ENCODE data around the gene NTN5. TPM values are rescaled to one million over a fixed set of nuclear protein-coding genes. Genes with fewer than 3 reads are reported as not detected.

NTN5 gene
- polyA plus RNA-seq, 4 donors = 0.53 to 1.6 (median 0.77) TPM

DNA sequence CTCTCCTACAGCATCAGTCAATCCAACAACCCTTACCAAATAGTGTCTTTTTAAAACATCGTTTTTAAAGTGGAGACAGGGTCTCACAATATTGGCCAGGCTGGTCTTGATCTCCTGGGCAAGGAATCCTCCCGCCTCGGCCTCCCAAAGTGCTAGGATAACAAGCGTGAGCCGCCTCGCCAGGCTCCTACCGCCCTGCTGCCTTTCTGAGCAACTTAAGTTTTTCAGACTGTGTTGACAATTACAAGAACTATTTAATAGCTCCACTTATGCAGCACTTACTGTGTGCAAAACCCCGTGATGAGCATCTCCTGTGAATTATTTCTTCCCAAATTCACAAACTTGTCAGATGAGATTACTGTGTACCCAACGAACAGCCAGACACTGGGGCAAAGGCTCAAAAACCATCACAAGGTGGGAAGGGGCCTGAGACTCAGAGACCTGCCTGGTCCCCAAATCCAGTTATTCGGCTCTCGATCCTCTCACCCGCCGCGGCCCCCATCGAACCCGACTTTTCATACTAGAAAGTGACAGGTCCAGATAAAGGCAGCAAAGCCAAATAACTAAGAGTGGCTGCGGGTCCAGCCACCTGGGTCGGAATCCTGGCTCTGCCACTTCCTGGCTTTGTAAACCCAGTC, 54.4 kb downstream of the NTN5 start:
- no peak for DNase-seq (ENCODE audit: low read depth in 4 of 4, low spot score in 3 of 4)

- no peak for DNase-seq (ENCODE audit: low read depth in 4 of 4, low spot score in 3 of 4)
These were observed 55.5 kb downstream of the NTN5 start for GRCh38 chr19:48617146-48617937.

GRCh38 chr19:48616491-48617056, 56.2 kb downstream of the NTN5 start:
- no peak for DNase-seq (ENCODE audit: low read depth in 4 of 4, low spot score in 3 of 4)

DNA sequence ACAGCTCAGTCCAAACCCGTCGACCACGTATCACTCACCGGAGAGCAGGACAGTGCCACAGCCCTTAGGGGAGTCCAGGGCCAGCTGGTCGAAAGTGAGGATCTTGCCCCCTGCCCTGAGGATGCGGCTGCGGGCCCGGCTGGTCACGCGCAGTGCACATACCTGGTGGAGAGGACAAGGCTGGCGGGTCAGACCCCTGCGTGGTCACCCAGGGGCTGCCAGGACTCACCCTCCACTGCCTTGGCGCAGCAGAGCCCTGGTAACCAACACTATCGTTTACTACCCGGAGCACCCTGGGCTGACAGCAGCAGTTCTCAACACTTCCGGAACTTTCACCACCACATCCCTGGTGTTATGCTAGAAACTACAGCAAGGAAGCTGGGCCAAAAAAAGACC, 56.8 kb downstream of the NTN5 start:
- no peak for DNase-seq (ENCODE audit: low read depth in 4 of 4, low spot score in 3 of 4)

DNA sequence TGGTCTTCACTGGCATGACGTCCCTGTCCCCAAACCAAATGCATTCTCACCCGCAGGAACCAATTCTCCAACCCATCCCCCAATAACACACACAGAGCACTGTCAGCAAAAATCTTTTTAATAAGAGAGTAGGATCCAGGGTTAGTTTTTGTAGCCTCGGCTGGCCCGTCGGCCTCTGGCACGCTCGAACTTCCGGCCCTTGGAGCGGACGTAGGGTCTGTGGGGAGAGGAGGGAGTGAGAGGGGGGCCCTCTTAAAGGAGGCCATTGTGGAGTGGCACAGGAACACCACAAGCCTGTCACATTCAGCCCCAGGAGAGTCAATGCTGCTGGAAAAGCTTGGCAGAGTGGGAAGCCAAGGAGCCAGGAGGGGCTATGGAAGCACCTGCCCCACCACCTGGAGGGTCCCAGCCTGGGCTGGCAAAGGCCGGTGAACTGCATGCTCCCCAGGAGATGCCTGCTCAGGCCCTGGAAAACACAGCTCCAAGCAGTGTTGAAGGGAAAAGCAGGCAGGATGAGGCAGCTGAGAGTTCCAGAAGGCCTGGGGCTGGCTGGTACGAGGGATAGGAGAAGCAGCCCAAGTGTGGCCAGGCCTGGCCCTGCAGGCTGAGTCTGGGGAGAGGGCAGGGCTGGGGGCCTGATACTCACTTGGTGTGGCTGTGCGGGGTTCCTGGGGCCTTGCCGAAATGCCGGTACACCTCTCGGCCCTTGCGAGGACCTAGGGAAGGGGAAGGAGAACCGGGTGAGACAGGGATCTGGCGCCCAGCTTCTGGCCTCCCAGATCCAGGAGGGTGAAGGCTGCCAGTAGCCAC, 57.4 kb downstream of the NTN5 start:
- DNase-seq (ENCODE audit: low read depth in 4 of 4, low spot score in 3 of 4) = no peak

DNA sequence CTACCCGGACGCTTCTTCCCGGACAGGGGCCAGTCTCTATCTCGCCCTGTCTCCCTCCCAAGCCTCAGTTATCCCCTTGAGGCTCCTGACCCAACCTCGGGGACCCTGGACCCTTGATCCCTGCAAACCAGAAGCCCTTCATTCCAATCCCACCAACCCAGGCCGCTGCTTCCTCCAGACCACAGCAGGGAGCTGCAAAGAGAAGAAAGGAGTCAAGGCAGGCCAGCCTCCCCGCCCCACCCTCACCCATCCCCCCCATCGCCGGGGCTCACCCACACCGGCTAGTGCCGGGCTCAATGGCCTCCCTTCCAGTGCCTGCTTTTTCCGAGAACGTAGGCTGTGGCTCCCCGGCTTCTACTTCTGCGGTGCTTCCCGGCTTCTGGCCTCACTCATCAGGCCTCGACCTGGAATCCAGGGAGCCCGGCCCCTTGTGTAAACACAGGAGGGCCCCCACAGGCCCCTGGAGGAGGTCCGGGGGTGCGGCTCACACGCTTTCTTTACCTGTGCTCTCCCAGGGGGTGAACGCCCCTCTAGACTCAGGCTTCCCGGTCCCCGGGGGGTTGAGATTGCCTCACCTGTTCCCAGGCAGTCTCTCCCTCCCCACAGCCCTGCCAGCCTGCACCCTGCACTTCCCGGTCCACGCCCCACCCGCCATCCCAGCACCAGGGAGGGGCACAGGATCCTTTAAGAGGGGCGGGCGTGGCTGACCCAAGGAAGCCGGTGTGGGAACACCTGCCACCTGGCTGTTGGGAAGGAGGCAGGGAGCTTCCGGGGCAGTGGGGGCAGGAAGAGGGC, 58.2 kb downstream of the NTN5 start, which contains the start of gene FAM83E:
Gene FAM83E, minus strand, starts transcription at position 641 of the 795 bp plus-strand sequence. CDS start 1,704 bp downstream, outside the sequence.
- DNase-seq (ENCODE audit: low read depth in 4 of 4, low spot score in 3 of 4) = no peak

DNA sequence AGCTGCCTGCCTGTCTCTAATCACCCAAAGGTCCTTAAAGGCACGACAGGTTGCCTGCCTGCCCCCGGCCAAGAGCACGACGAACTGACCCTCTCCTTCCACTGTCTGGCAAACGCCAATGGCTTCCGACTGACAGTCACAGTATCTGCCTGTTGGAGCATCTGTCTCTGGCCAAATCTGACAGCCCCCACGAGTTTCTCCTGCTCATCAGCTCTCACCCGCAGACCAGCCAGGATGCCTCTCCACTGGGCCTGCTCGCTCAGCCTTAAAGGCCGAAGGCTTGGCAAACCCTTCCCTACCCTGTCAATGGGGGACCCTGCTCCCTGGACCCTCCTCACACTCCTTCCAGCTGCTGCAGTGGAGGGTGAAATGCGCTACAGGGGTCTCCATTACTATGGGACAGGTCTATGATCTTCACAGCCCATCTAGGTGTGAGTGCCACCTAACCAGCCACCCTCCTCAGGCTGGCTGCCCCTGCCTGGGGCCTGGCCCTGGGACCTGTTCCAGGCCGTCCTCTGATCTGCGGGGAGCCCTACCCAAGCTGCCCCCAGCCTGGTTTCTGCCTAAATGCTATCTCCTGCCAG, 58.9 kb downstream of the NTN5 start:
- DNase-seq (ENCODE audit: low read depth in 4 of 4, low spot score in 3 of 4) = no peak

GRCh38 chr19:48613024-48613851, 59.6 kb downstream of the NTN5 start:
- DNase-seq (ENCODE audit: low read depth in 4 of 4, low spot score in 3 of 4) = no peak

DNA sequence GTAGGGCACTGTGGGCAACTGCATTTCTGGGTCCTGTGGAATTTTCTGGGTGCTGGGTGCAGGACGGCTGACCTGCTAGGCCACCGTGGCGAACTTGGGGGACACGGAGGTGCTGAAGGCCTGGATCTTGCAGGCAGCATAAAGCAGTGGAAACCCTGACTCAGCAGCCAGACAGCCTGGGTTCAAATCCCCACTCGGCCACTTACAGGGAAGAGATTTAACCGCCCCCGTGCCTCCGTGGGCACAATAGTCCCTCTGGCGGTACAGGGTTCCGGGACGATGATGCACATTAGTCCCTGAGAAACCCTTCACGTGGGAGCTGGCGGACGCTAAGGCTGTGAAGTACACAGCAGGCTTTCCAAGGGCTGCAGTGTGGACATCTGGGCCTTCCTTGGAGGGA, 60.9 kb downstream of the NTN5 start:
- DNase-seq (ENCODE audit: low read depth in 4 of 4, low spot score in 3 of 4) = no peak

Other genes starting within 250 kb of the NTN5 start
- gene GRWD1, start 227.0 kb downstream of the NTN5 start, polyA plus RNA-seq (ENCODE audit: insufficient read length in 4 of 4) = 10 to 100 TPM; 22.3 to 33.5 (median 25.9) TPM
- under 1 TPM; 0.60 to 0.77 (median 0.68) TPM for gene KCNJ14, start 217.4 kb downstream of the NTN5 start, polyA plus RNA-seq (ENCODE audit: insufficient read length in 4 of 4)
- 10 to 100 TPM; 79.6 to 89.5 (median 84.3) TPM for gene CYTH2, start 203.6 kb downstream of the NTN5 start, polyA plus RNA-seq (ENCODE audit: insufficient read length in 4 of 4)
- 1 to 10 TPM; 1.7 to 3.6 (median 2.4) TPM for gene LMTK3, start 161.2 kb downstream of the NTN5 start, polyA plus RNA-seq (ENCODE audit: insufficient read length in 4 of 4)
- under 1 TPM; 0.19 to 0.61 (median 0.38) TPM for gene SULT2B1, start 120.8 kb downstream of the NTN5 start, polyA plus RNA-seq (ENCODE audit: insufficient read length in 4 of 4)
- gene SPACA4, start 66.3 kb downstream of the NTN5 start, polyA plus RNA-seq (ENCODE audit: insufficient read length in 4 of 4) = under 1 TPM in 1 of 4 donors, not detected in 3; 0.06 TPM
- gene FAM83E, start 57.9 kb downstream of the NTN5 start, polyA plus RNA-seq (ENCODE audit: insufficient read length in 4 of 4) = 1 to 10 TPM in 3 of 4 donors, under 1 TPM in 1; 0.62 to 1.6 (median 1.1) TPM
- gene RPL18, start 53.8 kb downstream of the NTN5 start, polyA plus RNA-seq (ENCODE audit: insufficient read length in 4 of 4) = 1,000 to 10,000 TPM; 1,054 to 1,482 (median 1,060) TPM
- 10 to 100 TPM; 18.6 to 30.6 (median 21.0) TPM for gene SPHK2, start 53.5 kb downstream of the NTN5 start, polyA plus RNA-seq (ENCODE audit: insufficient read length in 4 of 4)
- 10 to 100 TPM; 11.6 to 14.7 (median 13.2) TPM for gene DBP, start 35.6 kb downstream of the NTN5 start, polyA plus RNA-seq (ENCODE audit: insufficient read length in 4 of 4)
- gene CA11, start 26.8 kb downstream of the NTN5 start, polyA plus RNA-seq (ENCODE audit: insufficient read length in 4 of 4) = 10 to 100 TPM; 20.5 to 31.1 (median 24.5) TPM
- gene FUT2, start 23.0 kb upstream of the NTN5 start, polyA plus RNA-seq (ENCODE audit: insufficient read length in 4 of 4) = 1 to 10 TPM; 1.8 to 3.4 (median 2.2) TPM
- 1 to 10 TPM; 4.8 to 7.8 (median 6.5) TPM for gene MAMSTR, start 46.7 kb upstream of the NTN5 start, polyA plus RNA-seq (ENCODE audit: insufficient read length in 4 of 4)
- 10 to 100 TPM; 12.1 to 18.7 (median 13.5) TPM for gene RASIP1, start 67.6 kb upstream of the NTN5 start, polyA plus RNA-seq (ENCODE audit: insufficient read length in 4 of 4)
- 1 to 10 TPM in 1 of 4 donors, under 1 TPM in 3; 0.36 to 1.0 (median 0.52) TPM for gene IZUMO1, start 73.9 kb upstream of the NTN5 start, polyA plus RNA-seq (ENCODE audit: insufficient read length in 4 of 4)
- gene FUT1, start 79.6 kb upstream of the NTN5 start, polyA plus RNA-seq (ENCODE audit: insufficient read length in 4 of 4) = 1 to 10 TPM; 3.1 to 3.7 (median 3.4) TPM
- not detected for gene FGF21, start 82.5 kb upstream of the NTN5 start, polyA plus RNA-seq (ENCODE audit: insufficient read length in 4 of 4)
- gene BCAT2, start 138.0 kb upstream of the NTN5 start, polyA plus RNA-seq (ENCODE audit: insufficient read length in 4 of 4) = 10 to 100 TPM; 34.5 to 46.3 (median 38.8) TPM
- 10 to 100 TPM; 25.9 to 44.8 (median 33.1) TPM for gene HSD17B14, start 163.5 kb upstream of the NTN5 start, polyA plus RNA-seq (ENCODE audit: insufficient read length in 4 of 4)
- gene PLEKHA4, start 195.6 kb upstream of the NTN5 start, polyA plus RNA-seq (ENCODE audit: insufficient read length in 4 of 4) = 10 to 100 TPM; 20.4 to 28.7 (median 21.8) TPM
- 10 to 100 TPM; 35.7 to 41.1 (median 36.2) TPM for gene PPP1R15A, start 199.4 kb upstream of the NTN5 start, polyA plus RNA-seq (ENCODE audit: insufficient read length in 4 of 4)
- 1 to 10 TPM in 1 of 4 donors, under 1 TPM in 3; 0.64 to 1.2 (median 0.85) TPM for gene TULP2, start 225.7 kb upstream of the NTN5 start, polyA plus RNA-seq (ENCODE audit: insufficient read length in 4 of 4)
- 100 to 1,000 TPM; 273 to 369 (median 280) TPM for gene NUCB1, start 227.3 kb upstream of the NTN5 start, polyA plus RNA-seq (ENCODE audit: insufficient read length in 4 of 4)